A673 (cell line): Measurements from ENCODE around the gene BICD2. TPM values are rescaled to one million over a fixed set of nuclear protein-coding genes. Genes with fewer than 3 reads are reported as not detected.

Experiments used
- BruUV-seq: library from RNA; stranded (reverse); fragments of 400-500 nt; replicated peaks from 2 replicates; lab custom pipeline; 2021; lab: Mats Ljungman, UMichigan
- CTCF ChIA-PET: fragments of 300-600 bp; sonication (Branson Sonifier 250); formaldehyde crosslinking; loops from one replicate; lab custom pipeline; 2022; ENCODE audit warnings: antibody characterized with exemption; lab: Charles Lee
- POLR2A ChIA-PET: fragments of 300-600 bp; sonication (Branson Sonifier 250); formaldehyde crosslinking; loops from one replicate; lab custom pipeline; 2022; ENCODE audit warnings: antibody characterized with exemption; ENCODE audit not compliant: low non-redundant PET; lab: Charles Lee
- DNase-seq: peaks from one replicate; pipeline ENCODE4 v3.0.0-alpha.2; 2015; ENCODE audit warnings: low spot score
- H3K27ac ChIP-seq: fragments of 200-600 bp; sonication (generic); 2 replicates; pipeline ENCODE4 v1.5.1; 2016; ENCODE audit warnings: mixed run types, low read depth, mild to moderate bottlenecking, mixed read lengths, antibody characterized with exemption, low read length; ENCODE audit not compliant: poor library complexity, severe bottlenecking
- H3K27me3 ChIP-seq: fragments of 200-600 bp; sonication (generic); replicated peaks from 2 replicates; pipeline ENCODE4 v1.6.1; 2017; ENCODE audit warnings: mixed run types, low read depth, mild to moderate bottlenecking, mixed read lengths, antibody characterized with exemption, low read length; ENCODE audit not compliant: insufficient read depth, poor library complexity
- H3K36me3 ChIP-seq: fragments of 200-600 bp; sonication (generic); 2 replicates; pipeline ENCODE4 v1.6.1; 2016; ENCODE audit warnings: mixed run types, mild to moderate bottlenecking, mixed read lengths, antibody characterized with exemption, low read length; ENCODE audit not compliant: insufficient read depth, poor library complexity, severe bottlenecking
- H3K4me1 ChIP-seq: fragments of 200-600 bp; sonication (generic); 2 replicates; pipeline ENCODE4 v1.6.1; 2017; ENCODE audit warnings: mixed run types, mild to moderate bottlenecking, mixed read lengths, antibody characterized with exemption, low read length; ENCODE audit not compliant: insufficient read depth, poor library complexity, severe bottlenecking
- H3K4me3 ChIP-seq: fragments of 200-600 bp; sonication (generic); 2 replicates; pipeline ENCODE4 v1.5.1; 2016; ENCODE audit warnings: low read depth, mixed run types, mild to moderate bottlenecking, mixed read lengths, low read length; ENCODE audit not compliant: poor library complexity, severe bottlenecking
- H3K9me3 ChIP-seq: fragments of 200-600 bp; sonication (generic); 2 replicates; pipeline ENCODE4 v1.6.1; 2016; ENCODE audit warnings: mixed run types, low read depth, mild to moderate bottlenecking, mixed read lengths, antibody characterized with exemption, low read length; ENCODE audit not compliant: poor library complexity, severe bottlenecking
- EZH2 ChIP-seq: fragments of 200-600 bp; sonication (generic); IDR thresholded peaks from 2 replicates; pipeline ENCODE4 v1.6.1; 2017; ENCODE audit warnings: borderline replicate concordance, low read depth, mild to moderate bottlenecking, mixed read lengths, antibody characterized with exemption, low read length; ENCODE audit not compliant: poor library complexity, severe bottlenecking
- intact Hi-C: fragments of 100-400 bp; cut with micrococcal nuclease; formaldehyde crosslinking; loops from one replicate; pipeline ENCODE4 v1.10.0; 2022; ENCODE audit not compliant: unreplicated experiment
- total RNA-seq: library from RNA; stranded (reverse); gene quantifications from 2 replicates; pipeline ENCODE4 v1.2.3, GENCODE V29; 2021
- TF ChIP-seq, protein P1 (sequence below): fragments of 300-800, 200-600 bp; sonication (generic); conservative IDR thresholded peaks from 2 replicates; pipeline ENCODE4 v1.5.1; 2017; ENCODE audit warnings: low read depth, mild to moderate bottlenecking, antibody characterized with exemption, low read length, moderate library complexity, mixed read lengths

The BICD2 gene
- total RNA-seq, 1 experiment from 2014 or later = 47.8 TPM

DNA sequence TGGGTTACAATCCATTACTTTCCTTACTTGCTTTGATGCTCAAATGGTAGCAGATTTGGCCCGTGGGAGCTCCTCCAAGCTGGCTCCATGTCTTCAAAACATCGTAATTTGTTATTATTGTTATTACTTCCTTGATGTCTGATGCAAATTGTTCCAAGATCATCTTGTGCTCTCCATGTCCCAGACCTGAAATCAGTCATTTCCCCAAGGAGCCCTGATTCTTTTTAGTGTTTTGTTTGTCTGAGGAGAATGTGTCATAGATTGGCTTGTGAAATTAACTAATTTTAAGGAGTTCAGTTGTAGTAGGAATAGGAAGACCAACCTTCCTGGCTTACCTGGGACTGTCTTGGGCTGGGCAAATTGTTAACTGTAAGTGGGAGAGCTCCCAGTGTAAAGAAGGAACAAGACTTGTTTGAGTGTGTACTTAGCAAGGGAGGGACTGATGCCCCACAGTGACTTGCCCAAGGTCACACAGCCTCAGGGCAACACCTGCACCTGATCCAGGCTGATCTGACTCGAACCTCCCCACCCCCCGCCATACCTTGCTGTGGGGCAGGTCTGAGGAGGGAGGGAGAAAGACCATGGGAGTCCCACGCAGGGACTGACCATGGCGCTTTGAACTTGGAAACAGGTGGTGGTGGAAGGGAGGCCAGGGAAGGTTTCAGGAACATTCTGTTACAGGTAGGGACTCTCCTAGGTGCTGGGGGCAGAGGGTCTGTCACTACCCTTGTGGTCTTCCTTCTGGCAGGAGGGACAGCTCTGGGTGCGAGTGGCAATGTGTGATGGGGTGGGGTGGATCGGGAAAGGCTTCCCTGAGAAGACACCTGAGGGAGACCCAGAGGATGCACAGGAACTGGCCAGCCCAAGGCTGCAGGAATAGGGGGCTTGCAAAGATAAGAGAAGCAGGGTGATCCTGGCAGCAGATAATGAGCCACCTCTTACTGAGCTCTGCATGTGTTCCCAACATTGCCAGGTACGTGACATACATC, 2.7 kb upstream of the BICD2 start:
- no peak for DNase-seq
- H3K27ac ChIP-seq = no peak overlapping the region
- CTCF ChIA-PET = no interaction called here
- peaks cover 18% of the 10 kb centered on the region for H3K4me1 ChIP-seq
- intact Hi-C loops = no loop called here
- H3K9me3 ChIP-seq = no peaks in the 10 kb centered on the region
- no peaks in the 10 kb centered on the region for H3K27me3 ChIP-seq
- no TSS peak for BruUV-seq
- POLR2A ChIA-PET = no interaction called here
- no peak overlapping the region for H3K4me3 ChIP-seq
- no peaks in the 10 kb centered on the region for H3K36me3 ChIP-seq
- TF ChIP-seq, protein P1, sequence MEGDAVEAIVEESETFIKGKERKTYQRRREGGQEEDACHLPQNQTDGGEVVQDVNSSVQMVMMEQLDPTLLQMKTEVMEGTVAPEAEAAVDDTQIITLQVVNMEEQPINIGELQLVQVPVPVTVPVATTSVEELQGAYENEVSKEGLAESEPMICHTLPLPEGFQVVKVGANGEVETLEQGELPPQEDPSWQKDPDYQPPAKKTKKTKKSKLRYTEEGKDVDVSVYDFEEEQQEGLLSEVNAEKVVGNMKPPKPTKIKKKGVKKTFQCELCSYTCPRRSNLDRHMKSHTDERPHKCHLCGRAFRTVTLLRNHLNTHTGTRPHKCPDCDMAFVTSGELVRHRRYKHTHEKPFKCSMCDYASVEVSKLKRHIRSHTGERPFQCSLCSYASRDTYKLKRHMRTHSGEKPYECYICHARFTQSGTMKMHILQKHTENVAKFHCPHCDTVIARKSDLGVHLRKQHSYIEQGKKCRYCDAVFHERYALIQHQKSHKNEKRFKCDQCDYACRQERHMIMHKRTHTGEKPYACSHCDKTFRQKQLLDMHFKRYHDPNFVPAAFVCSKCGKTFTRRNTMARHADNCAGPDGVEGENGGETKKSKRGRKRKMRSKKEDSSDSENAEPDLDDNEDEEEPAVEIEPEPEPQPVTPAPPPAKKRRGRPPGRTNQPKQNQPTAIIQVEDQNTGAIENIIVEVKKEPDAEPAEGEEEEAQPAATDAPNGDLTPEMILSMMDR = no peak
- no peak for TF ChIP-seq EZH2

DNA sequence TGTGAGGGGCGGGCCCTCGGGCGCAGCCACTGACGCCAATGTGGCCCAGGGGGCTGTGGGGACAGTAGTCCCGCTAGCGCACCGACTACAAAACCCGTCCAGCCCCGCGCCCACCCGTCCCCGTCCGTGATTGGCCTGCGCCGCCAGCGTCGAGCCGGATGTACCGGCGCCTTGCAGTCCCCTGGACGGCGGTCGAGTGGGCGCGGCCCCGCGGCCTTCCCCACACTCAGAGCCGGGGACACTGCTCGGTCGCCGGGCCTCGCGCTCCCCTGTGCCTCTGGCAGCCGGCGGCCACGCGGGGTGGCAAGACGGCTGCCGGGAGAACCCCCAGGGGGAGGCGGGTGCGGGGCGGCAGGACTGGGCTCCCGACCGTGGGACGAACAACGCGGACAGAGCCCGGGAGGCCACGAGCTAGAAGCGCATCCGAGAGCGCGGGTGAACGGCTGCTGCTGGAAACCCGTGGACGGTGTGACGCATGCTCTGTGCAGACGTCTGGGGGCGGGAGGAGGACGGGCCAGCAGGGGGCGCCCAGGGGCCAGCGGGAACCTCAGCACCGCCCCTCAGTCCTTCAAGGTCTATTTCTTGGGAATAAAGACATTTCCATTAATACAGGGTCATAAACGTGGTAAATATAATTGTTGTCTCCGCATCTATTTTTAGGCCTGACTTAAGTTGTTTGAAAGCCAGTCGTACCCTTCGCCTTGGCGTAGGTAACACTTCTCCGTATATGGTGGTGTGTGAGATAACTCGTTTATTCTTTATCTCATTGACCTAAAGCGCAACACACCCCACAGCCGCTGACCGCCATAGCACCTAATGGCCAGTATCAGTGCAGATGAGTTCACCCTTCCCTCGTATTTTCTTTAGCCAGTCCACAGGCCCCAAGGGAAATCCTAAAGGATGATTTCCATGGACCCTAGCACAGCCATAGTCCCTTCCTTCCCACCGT, 629 bp upstream of the BICD2 start:
- Histone ChIP-seq H3K27me3 (no peaks in the 10 kb centered on the region), H3K4me3 (peak overlapping the region; percentile 98), H3K9me3 (no peaks in the 10 kb centered on the region), H3K27ac (peak overlapping the region; percentile 99), H3K36me3 (no peaks in the 10 kb centered on the region), H3K4me1 (peaks cover 15% of the 10 kb centered on the region)
- BruUV-seq = TSS peak; percentile 90
- ChIA-PET CTCF (interaction anchor here (0.6 to 0.7 kb wide), 2 partner anchors 9 to 26 kb away, joined by 3 to 4 read pairs; no protein-coding TSS in a partner anchor), POLR2A (no interaction called here)
- peak; percentile 99 for DNase-seq
- TF ChIP-seq, protein P1 = peak; percentile 98
- no peak for TF ChIP-seq EZH2
- intact Hi-C loops = loop anchor here (2.0 kb wide), 1 partner anchor 96 kb away; no protein-coding TSS in a partner anchor

DNA sequence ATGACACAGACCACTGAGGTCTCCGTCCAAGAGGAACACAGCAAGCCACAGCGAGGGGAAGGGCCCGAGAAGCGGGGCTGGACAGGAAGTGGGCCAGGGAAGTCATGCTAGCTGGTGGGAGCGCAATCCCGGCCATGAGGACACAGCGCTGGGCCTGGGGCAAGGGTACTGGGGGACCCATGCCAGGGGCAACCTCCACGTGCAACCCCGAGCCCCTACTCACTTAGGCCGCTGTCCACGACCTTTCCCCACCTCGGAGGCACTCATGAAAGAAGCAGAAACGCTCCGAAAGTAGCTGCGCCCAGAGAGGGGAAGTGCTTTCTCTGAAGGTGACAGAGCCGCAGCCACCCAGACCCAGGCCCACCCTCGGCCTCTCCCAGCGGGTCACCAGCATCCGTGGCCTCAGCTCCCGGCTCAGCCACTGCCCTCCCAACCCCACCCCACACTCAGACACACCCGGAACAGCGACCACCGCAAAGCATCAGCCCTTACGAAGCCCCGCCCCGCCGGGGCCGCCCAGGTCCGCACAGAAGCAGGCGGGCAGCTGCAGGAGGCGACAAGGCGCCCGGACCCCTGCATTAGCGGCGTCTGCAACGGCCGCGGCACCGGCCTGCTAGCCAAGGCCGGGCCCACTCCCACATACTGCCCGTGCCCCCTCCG, 782 bp downstream of the BICD2 start:
- ChIA-PET CTCF (no interaction called here), POLR2A (no interaction called here)
- Histone ChIP-seq H3K27me3 (no peaks in the 10 kb centered on the region), H3K4me3 (peak overlapping the region; percentile 98), H3K4me1 (peaks cover 14% of the 10 kb centered on the region), H3K36me3 (no peaks in the 10 kb centered on the region), H3K27ac (peak overlapping the region; percentile 88), H3K9me3 (no peaks in the 10 kb centered on the region)
- no peak for DNase-seq
- no TSS peak for BruUV-seq
- intact Hi-C loops = loop anchor here (2.0 kb wide), 1 partner anchor 95 kb away; no protein-coding TSS in a partner anchor
- TF ChIP-seq EZH2 = no peak
- TF ChIP-seq, protein P1 = no peak
